ENCODE results near the gene PMM2.

DNA sequence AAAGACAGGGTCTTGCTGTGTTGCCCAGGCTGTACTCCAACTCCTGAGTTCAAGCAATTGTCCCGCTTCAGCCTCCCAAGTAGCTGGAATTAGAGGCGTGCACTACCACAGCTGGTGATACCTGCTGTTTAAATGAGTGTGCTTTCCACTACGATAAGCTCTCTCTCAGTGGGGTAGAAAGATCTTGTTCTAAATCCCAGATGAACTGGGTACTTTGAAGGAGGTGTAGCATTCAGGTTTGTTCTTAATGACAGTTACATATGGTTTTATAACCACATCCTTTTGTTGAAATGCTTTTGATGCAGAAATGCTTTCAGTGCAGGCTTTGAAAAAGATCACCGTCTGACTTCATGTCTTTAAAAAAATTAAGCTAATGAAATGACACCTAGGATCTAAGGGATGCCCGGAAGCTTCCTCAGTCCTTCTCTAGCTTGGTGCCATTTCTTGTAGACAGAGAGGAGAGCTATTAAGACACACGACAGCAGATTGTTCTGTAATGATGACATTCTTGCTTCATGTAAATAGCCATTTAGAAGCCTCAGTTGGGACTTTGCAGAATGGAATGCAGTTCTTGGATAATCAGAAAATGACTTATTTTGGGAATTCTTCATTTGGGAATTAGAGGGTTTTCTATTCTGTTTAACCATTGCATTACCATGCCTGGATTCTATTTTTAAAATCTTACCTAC lies 19.5 kb downstream of the PMM2 start:
- TF ChIP-seq, protein P1, sequence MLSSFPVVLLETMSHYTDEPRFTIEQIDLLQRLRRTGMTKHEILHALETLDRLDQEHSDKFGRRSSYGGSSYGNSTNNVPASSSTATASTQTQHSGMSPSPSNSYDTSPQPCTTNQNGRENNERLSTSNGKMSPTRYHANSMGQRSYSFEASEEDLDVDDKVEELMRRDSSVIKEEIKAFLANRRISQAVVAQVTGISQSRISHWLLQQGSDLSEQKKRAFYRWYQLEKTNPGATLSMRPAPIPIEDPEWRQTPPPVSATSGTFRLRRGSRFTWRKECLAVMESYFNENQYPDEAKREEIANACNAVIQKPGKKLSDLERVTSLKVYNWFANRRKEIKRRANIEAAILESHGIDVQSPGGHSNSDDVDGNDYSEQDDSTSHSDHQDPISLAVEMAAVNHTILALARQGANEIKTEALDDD (IDR thresholded peaks at IDR 0.05), result no peak
- TF ChIP-seq MAZ (CRISPR knock-in tag; conservative IDR thresholded peaks at IDR 0.05 in 1 of 2, IDR thresholded peaks at IDR 0.05 in 1 of 2) (no peak), KAT2B (IDR thresholded peaks at IDR 0.05; ENCODE audit: low read depth, low read length) (no peak)

Data from K562 (cell line).